NK-92 (cell line): Measurements from ENCODE around the gene ALOX12B.
"Not testable (repeated sequence)": the region's sequence is repeated elsewhere in the genome, so short reads cannot be mapped to it uniquely, and the experiment has no call there.

Source experiments
- DNase-seq: peaks from one replicate; lab custom pipeline; 2025; ENCODE audit not compliant: unreplicated experiment; lab: John Stamatoyannopoulos, UW

Gene ALOX12B

DNA sequence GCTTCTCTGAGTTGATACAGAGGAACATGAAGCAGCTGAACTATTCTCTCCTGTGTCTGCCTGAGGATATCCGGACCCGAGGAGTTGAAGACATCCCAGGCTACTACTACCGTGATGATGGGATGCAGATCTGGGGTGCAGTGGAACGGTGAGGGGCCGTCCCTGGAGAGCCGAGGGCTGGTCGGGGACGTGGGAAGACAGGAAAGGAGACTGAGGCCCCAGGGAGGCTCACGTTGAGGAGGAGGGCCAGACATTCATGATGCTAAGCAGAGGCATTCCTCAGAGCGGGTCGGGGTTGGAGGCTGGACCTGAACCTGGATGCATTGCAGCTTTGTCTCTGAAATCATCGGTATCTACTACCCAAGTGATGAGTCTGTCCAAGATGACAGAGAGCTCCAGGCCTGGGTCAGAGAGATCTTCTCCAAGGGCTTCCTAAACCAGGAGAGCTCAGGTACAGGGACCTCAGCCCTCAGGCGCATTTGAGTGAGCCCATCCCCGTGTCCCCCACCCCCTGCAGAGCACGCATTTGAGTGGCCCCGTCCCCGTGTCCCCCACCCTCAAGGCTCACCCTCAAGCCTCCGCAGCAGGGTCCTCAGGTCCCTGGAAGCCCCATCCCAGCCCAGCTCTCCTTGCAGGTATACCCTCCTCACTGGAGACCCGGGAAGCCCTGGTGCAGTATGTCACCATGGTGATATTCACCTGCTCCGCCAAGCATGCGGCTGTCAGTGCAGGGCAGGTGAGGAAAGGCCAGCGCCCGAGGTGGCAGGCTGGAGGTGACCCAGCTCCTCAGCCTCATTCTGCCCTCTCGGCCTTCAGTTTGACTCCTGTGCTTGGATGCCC is 40.4 kb downstream of the ALOX12B start:
- no peak for DNase-seq

GRCh38 chr17:8046306-8046928 is 41.1 kb downstream of the ALOX12B start:
- no peak for DNase-seq

DNA sequence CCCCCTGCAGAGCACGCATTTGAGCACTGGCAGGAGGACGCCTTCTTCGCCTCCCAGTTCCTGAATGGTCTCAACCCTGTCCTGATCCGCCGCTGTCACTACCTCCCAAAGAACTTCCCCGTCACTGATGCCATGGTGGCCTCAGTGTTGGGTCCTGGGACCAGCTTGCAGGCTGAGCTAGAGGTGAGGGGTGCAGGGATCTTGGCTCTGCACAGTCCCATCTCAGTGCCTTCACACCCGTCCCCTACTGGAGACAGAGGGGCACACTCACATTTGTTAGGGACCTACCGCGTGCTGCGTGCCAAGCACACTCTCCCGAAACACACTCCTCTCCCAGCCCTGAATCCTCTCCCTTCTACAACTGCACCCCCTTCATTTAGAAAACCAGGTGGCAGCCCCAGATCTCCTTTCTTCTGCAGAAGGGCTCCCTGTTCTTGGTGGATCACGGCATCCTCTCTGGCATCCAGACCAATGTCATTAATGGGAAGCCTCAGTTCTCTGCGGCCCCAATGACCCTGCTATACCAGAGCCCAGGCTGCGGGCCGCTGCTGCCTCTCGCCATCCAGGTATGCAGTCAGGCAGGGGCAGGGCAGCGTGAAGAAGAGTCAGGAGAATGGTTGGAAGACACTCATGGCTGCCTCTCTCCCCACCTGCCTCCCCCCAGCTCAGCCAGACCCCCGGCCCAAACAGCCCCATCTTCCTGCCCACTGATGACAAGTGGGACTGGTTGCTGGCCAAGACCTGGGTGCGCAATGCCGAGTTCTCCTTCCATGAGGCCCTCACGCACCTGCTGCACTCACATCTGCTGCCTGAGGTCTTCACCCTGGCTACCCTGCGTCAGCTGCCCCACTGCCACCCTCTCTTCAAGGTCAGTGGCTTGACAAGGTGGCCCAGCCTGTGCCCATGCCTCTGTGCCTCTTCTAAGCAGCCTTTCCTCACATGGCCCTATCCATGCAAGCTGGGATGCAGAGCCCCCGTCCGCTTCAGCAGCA is 42.4 kb downstream of the ALOX12B start:
- DNase-seq: no peak

DNA sequence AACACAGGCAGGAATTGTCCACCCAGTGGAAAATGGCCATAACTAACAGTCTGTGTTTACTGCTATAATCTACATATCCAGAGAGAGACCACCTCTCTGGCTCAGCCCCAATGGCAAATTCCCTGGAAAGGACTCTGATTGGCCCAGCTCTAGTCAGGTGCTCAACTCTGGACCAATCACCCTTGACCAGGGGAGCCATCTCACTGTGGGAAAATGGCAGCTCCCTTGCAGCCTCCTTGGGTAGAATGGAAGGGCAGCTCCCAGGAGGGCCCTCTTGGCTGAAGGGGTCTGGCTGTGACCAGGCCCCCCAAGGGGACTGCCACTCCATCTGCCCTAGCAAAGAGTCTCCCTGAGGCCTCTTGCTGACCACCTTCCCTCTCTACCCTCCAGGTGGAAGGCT is 45.5 kb downstream of the ALOX12B start:
- no peak for DNase-seq

GRCh38 chr17:8041249-8041928 is 46.1 kb downstream of the ALOX12B start:
- DNase-seq: no peak

GRCh38 chr17:8039611-8040168 is 47.8 kb downstream of the ALOX12B start:
- no peak for DNase-seq

- no peak for DNase-seq
Measured at GRCh38 chr17:8038954-8039610, 48.4 kb downstream of the ALOX12B start, which contains the start of gene ALOX15B. Gene ALOX15B, plus strand, starts transcription at chr17:8039059. Its CDS starts 97 bp downstream, at chr17:8039156.

DNA sequence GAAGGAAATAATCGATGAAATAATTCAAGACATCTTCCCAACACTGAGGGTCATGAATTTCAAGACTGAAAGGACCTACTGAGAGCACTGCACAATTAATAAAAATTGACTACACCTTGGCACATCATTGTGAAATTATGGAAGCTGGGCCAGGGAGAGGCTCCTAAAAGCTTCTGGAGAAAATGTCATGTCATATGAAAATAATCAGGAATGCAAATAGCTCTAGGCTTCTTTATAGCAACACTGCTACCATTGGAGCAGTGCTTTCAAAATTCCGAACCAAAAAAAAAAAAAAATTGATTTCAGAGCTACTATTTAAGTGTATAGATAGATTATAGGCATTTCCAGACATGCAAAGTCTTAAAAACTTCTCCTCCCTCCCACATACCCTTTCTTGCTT is 55.1 kb downstream of the ALOX12B start:
- no peak for DNase-seq

DNA sequence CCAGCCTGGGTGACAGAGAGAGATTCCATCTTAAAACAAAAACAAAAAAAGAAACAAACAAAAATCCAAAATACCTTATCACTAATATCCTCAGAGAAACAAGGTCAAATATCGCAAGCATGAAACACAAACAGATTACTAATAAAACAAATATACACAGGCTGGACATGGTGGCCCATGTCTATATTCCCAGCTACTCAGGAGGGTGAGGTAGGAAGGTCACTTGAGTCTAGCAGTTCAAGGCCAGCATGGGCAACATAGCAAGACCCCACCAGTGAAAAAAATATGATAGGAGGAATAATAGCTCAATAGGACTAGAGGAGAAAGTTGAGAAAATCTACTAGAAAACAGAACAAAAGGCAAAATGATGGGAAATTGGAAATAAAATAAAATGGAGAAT is 55.6 kb downstream of the ALOX12B start:
- no peak for DNase-seq

DNA sequence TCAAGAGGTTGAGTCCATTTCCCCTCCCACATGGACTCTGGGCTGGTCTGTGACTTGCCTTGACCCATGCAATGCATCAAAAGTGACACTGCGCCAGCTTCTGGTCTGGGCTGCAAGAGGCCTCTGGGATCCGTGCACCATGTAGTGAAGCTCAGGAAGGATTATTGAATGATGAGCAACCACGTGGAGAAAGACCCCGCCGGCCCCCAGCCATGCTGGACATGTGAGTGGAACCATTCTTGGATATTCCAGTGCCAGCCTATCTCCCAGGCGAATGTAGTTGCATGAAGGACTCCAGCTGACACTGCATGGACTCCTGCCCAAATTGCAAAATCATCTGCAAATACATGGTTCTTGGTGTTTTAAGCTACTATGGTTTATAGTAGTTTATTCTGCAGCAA is 56.3 kb downstream of the ALOX12B start:
- no peak for DNase-seq

GRCh38 chr17:8029121-8029520 is 58.4 kb downstream of the ALOX12B start:
- no peak for DNase-seq

- no peak for DNase-seq
Measured at GRCh38 chr17:8025176-8025911, 62.2 kb downstream of the ALOX12B start.

- not testable (repeated sequence) for DNase-seq
Measured at GRCh38 chr17:8024161-8024560, 63.4 kb downstream of the ALOX12B start.
